ENCODE data around the gene TBX15. TPM values are rescaled to one million over a fixed set of nuclear protein-coding genes. Genes with fewer than 3 reads are reported as not detected.

TBX15 gene
- total RNA-seq, 2 experiments from 2014 or later, result not detected

GRCh38 chr1:118970451-118970850 lies 17.7 kb downstream of the TBX15 start:
- TF ChIP-seq CTCF (IDR thresholded peaks at IDR 0.05), result no peak
- POLR2A ChIA-PET, result no interaction called here
- H3K27me3 Mint-ChIP-seq, result peaks cover 13% of the 10 kb centered on the region
- DNase-seq, result no peak
- no peak overlapping the region for H3K4me3 Mint-ChIP-seq
- H3K4me1 Mint-ChIP-seq (ENCODE audit: low read depth), result no peaks in the 10 kb centered on the region
- ATAC-seq, result no peak
- intact Hi-C loops (cut with micrococcal nuclease), result no loop called here
- H3K9me3 Mint-ChIP-seq, result no peaks in the 10 kb centered on the region
- H3K36me3 Mint-ChIP-seq (ENCODE audit: low read depth), result no peaks in the 10 kb centered on the region
- CTCF ChIA-PET, result no interaction called here
- H3K27ac Mint-ChIP-seq, result no peak overlapping the region

- no peak for ATAC-seq
- intact Hi-C loops (cut with micrococcal nuclease), result no loop called here
Observed at GRCh38 chr1:118963456-118964430, 24.4 kb downstream of the TBX15 start.

GRCh38 chr1:118963138-118963455 lies 25.0 kb downstream of the TBX15 start:
- ChIA-PET CTCF (no interaction called here), POLR2A (no interaction called here)
- Mint-ChIP-seq H3K36me3 (ENCODE audit: low read depth) (no peaks in the 10 kb centered on the region), H3K4me1 (ENCODE audit: low read depth) (no peaks in the 10 kb centered on the region), H3K27ac (no peak overlapping the region), H3K4me3 (no peak overlapping the region), H3K27me3 (peaks cover 10% of the 10 kb centered on the region), H3K9me3 (peaks cover 3% of the 10 kb centered on the region)
- intact Hi-C loops (cut with micrococcal nuclease), result no loop called here
- no peak for TF ChIP-seq CTCF (IDR thresholded peaks at IDR 0.05)
- ATAC-seq (no peak), DNase-seq (no peak)

More at GRCh38 chr1:118963456-118964430, 24.4 kb downstream of the TBX15 start:
- Mint-ChIP-seq H3K27me3 (peaks cover 9% of the 10 kb centered on the region), H3K9me3 (no peaks in the 10 kb centered on the region), H3K36me3 (ENCODE audit: low read depth) (no peaks in the 10 kb centered on the region), H3K4me1 (ENCODE audit: low read depth) (no peaks in the 10 kb centered on the region), H3K27ac (no peak overlapping the region), H3K4me3 (no peak overlapping the region)
- ChIA-PET CTCF (no interaction called here), POLR2A (no interaction called here)
- DNase-seq, result no peak
- no peak for TF ChIP-seq CTCF (IDR thresholded peaks at IDR 0.05)

- no peak overlapping the region for H3K27ac Mint-ChIP-seq
- H3K36me3 Mint-ChIP-seq (ENCODE audit: low read depth), result no peaks in the 10 kb centered on the region
- DNase-seq (no peak), ATAC-seq (no peak)
- peaks cover 7% of the 10 kb centered on the region for H3K27me3 Mint-ChIP-seq
- CTCF ChIA-PET, result no interaction called here
- no peaks in the 10 kb centered on the region for H3K4me1 Mint-ChIP-seq (ENCODE audit: low read depth)
- H3K9me3 Mint-ChIP-seq, result peaks cover 3% of the 10 kb centered on the region
- H3K4me3 Mint-ChIP-seq, result no peak overlapping the region
- POLR2A ChIA-PET, result interaction anchor here (1.0 kb wide), 1 partner anchor 10 kb away, joined by 3 read pairs; no protein-coding TSS in a partner anchor
- TF ChIP-seq CTCF (IDR thresholded peaks at IDR 0.05), result no peak
- intact Hi-C loops (cut with micrococcal nuclease), result no loop called here
Observed at GRCh38 chr1:118961156-118961555, 27.0 kb downstream of the TBX15 start.

- DNase-seq (no peak), ATAC-seq (no peak)
- H3K27me3 Mint-ChIP-seq, result peaks cover 7% of the 10 kb centered on the region
- H3K4me1 Mint-ChIP-seq (ENCODE audit: low read depth), result no peaks in the 10 kb centered on the region
- H3K4me3 Mint-ChIP-seq, result no peak overlapping the region
- H3K9me3 Mint-ChIP-seq, result peaks cover 3% of the 10 kb centered on the region
- no peak for TF ChIP-seq CTCF (IDR thresholded peaks at IDR 0.05)
- H3K36me3 Mint-ChIP-seq (ENCODE audit: low read depth), result no peaks in the 10 kb centered on the region
- H3K27ac Mint-ChIP-seq, result no peak overlapping the region
- intact Hi-C loops (cut with micrococcal nuclease), result no loop called here
- CTCF ChIA-PET, result no interaction called here
- POLR2A ChIA-PET, result interaction anchor here (1.0 kb wide), 1 partner anchor 10 kb away, joined by 3 read pairs; no protein-coding TSS in a partner anchor
Observed at GRCh38 chr1:118960567-118961136, 27.5 kb downstream of the TBX15 start.

Data from activated CD8-positive, alpha-beta T cell treated with anti-CD3 and anti-CD28 coated beads for 36 hours (primary cell).